Smooth muscle cell of the brain vasculature (primary cell): ENCODE measurements around the gene TERF2IP.

ENCODE experiments used
- DNase-seq: peaks from one replicate; pipeline ENCODE4 v3.0.0-alpha.2; 2012; ENCODE audit warnings: low read depth, low spot score

Gene TERF2IP

GRCh38 chr16:75640598-75640997 lies 7.0 kb upstream of the TERF2IP start:
- no peak for DNase-seq

- no peak for DNase-seq
Measured at GRCh38 chr16:75644240-75645012, 3.1 kb upstream of the TERF2IP start.

GRCh38 chr16:75647112-75647491 lies 471 bp upstream of the TERF2IP start:
- DNase-seq = no peak

GRCh38 chr16:75648265-75649076 lies 898 bp downstream of the TERF2IP start:
- peak; percentile 45 for DNase-seq

- DNase-seq = no peak
Measured at GRCh38 chr16:75653922-75654321, 6.3 kb downstream of the TERF2IP start.

GRCh38 chr16:75658175-75658574 lies 10.6 kb downstream of the TERF2IP start:
- no peak for DNase-seq

- DNase-seq = no peak
Measured at GRCh38 chr16:75660321-75660720, 12.7 kb downstream of the TERF2IP start.

GRCh38 chr16:75660726-75661302 lies 13.2 kb downstream of the TERF2IP start:
- DNase-seq = no peak

- no peak for DNase-seq
Measured at GRCh38 chr16:75667503-75667902, 19.9 kb downstream of the TERF2IP start.

- DNase-seq = no peak
Measured at GRCh38 chr16:75676909-75677308, 29.3 kb downstream of the TERF2IP start, which contains the start of gene CPHXL2. Gene CPHXL2, minus strand, starts transcription at chr16:75677009. Its CDS starts 10 bp downstream, at chr16:75676999.

- DNase-seq = no peak
Measured at GRCh38 chr16:75679366-75679765, 31.8 kb downstream of the TERF2IP start.

- DNase-seq = no peak
Measured at GRCh38 chr16:75682308-75682707, 34.7 kb downstream of the TERF2IP start.

GRCh38 chr16:75687361-75687760 lies 39.8 kb downstream of the TERF2IP start:
- DNase-seq = no peak

GRCh38 chr16:75695708-75696107 lies 48.1 kb downstream of the TERF2IP start:
- DNase-seq = no peak

GRCh38 chr16:75697571-75697970 lies 50.0 kb downstream of the TERF2IP start:
- DNase-seq = no peak

GRCh38 chr16:75701361-75701760 lies 53.8 kb downstream of the TERF2IP start, which contains the start of gene DUXB:
Gene DUXB, minus strand, starts transcription at chr16:75701461. Its CDS starts 43 bp downstream, at chr16:75701418.
- no peak for DNase-seq

- no peak for DNase-seq
Measured at GRCh38 chr16:75702242-75702641, 54.7 kb downstream of the TERF2IP start.

GRCh38 chr16:75703306-75703705 lies 55.7 kb downstream of the TERF2IP start:
- DNase-seq = no peak
